Skeletal muscle satellite cell (primary cell): ENCODE data around the gene DNAJA3.
A peak's percentile ranks its signal among the peaks of the same experiment; 100 is the strongest.

Experiments used
- H3K27me3 ChIP-seq: 2 replicates; pipeline ENCODE4 v1.7.0; 2013; ENCODE audit warnings: low read length; ENCODE audit not compliant: control insufficient read depth, insufficient read depth
- H3K36me3 ChIP-seq: 2 replicates; pipeline ENCODE4 v1.7.0; 2013; ENCODE audit warnings: mild to moderate bottlenecking, control low read depth, low read length; ENCODE audit not compliant: insufficient read depth
- H3K4me1 ChIP-seq: 2 replicates; pipeline ENCODE4 v1.7.0; 2013; ENCODE audit warnings: low read length; ENCODE audit not compliant: control insufficient read depth, insufficient read depth
- H3K4me2 ChIP-seq: 2 replicates; pipeline ENCODE4 v1.7.0; 2013; ENCODE audit warnings: mild to moderate bottlenecking, low read length
- H3K4me3 ChIP-seq: 2 replicates; pipeline ENCODE4 v1.7.0; 2013; ENCODE audit warnings: low read length
- H3K9ac ChIP-seq: 2 replicates; pipeline ENCODE4 v1.7.0; 2013; ENCODE audit warnings: mild to moderate bottlenecking, low read depth, low read length, moderate library complexity
- H3K9me3 ChIP-seq: replicated peaks from 2 replicates; pipeline ENCODE4 v1.7.0; 2013; ENCODE audit warnings: mild to moderate bottlenecking, control low read depth, low read length

DNAJA3 gene

GRCh38 chr16:4455951-4456350 is 30.3 kb downstream of the DNAJA3 start:
- no peaks in the 10 kb centered on the region for H3K9me3 ChIP-seq
- no peak overlapping the region for H3K4me3 ChIP-seq
- no peak overlapping the region for H3K9ac ChIP-seq
- H3K4me1 ChIP-seq = peaks cover 11% of the 10 kb centered on the region
- no peak overlapping the region for H3K4me2 ChIP-seq
- peaks cover 55% of the 10 kb centered on the region for H3K36me3 ChIP-seq
- H3K27me3 ChIP-seq = no peaks in the 10 kb centered on the region

- Histone ChIP-seq H3K9me3 (no peaks in the 10 kb centered on the region), H3K36me3 (peaks cover 27% of the 10 kb centered on the region), H3K4me2 (no peak overlapping the region), H3K9ac (no peak overlapping the region), H3K4me3 (no peak overlapping the region), H3K27me3 (no peaks in the 10 kb centered on the region), H3K4me1 (peaks cover 21% of the 10 kb centered on the region)
Observed at GRCh38 chr16:4460936-4461249, 35.2 kb downstream of the DNAJA3 start.

GRCh38 chr16:4461250-4462085 is 35.8 kb downstream of the DNAJA3 start:
- no peak overlapping the region for H3K4me2 ChIP-seq
- H3K9ac ChIP-seq = no peak overlapping the region
- no peak overlapping the region for H3K4me3 ChIP-seq
- H3K9me3 ChIP-seq = no peaks in the 10 kb centered on the region
- H3K4me1 ChIP-seq = peaks cover 21% of the 10 kb centered on the region
- peaks cover 26% of the 10 kb centered on the region for H3K36me3 ChIP-seq
- H3K27me3 ChIP-seq = no peaks in the 10 kb centered on the region

GRCh38 chr16:4463522-4464163 is 38.0 kb downstream of the DNAJA3 start:
- H3K36me3 ChIP-seq = peaks cover 21% of the 10 kb centered on the region

GRCh38 chr16:4465977-4466779 is 40.5 kb downstream of the DNAJA3 start:
- Histone ChIP-seq H3K4me2 (no peak overlapping the region), H3K4me1 (peaks cover 10% of the 10 kb centered on the region), H3K9me3 (no peaks in the 10 kb centered on the region), H3K36me3 (peaks cover 22% of the 10 kb centered on the region), H3K9ac (no peak overlapping the region), H3K4me3 (no peak overlapping the region), H3K27me3 (no peaks in the 10 kb centered on the region)

More at GRCh38 chr16:4463522-4464163, 38.0 kb downstream of the DNAJA3 start:
- H3K4me2 ChIP-seq = no peak overlapping the region
- peaks cover 21% of the 10 kb centered on the region for H3K4me1 ChIP-seq
- no peaks in the 10 kb centered on the region for H3K27me3 ChIP-seq
- peak overlapping the region; percentile 18 for H3K9ac ChIP-seq
- no peaks in the 10 kb centered on the region for H3K9me3 ChIP-seq
- no peak overlapping the region for H3K4me3 ChIP-seq

- Histone ChIP-seq H3K4me3 (no peak overlapping the region), H3K27me3 (no peaks in the 10 kb centered on the region), H3K36me3 (peaks cover 21% of the 10 kb centered on the region), H3K4me2 (no peak overlapping the region), H3K9ac (no peak overlapping the region), H3K9me3 (no peaks in the 10 kb centered on the region), H3K4me1 (peaks cover 10% of the 10 kb centered on the region)
Observed at GRCh38 chr16:4467916-4468315, 42.2 kb downstream of the DNAJA3 start.

GRCh38 chr16:4468972-4469371 is 43.3 kb downstream of the DNAJA3 start:
- no peak overlapping the region for H3K4me3 ChIP-seq
- no peaks in the 10 kb centered on the region for H3K27me3 ChIP-seq
- H3K9me3 ChIP-seq = no peaks in the 10 kb centered on the region
- no peak overlapping the region for H3K4me2 ChIP-seq
- peaks cover 18% of the 10 kb centered on the region for H3K36me3 ChIP-seq
- no peak overlapping the region for H3K9ac ChIP-seq
- peaks cover 7% of the 10 kb centered on the region for H3K4me1 ChIP-seq

GRCh38 chr16:4471869-4472268 is 46.2 kb downstream of the DNAJA3 start:
- no peaks in the 10 kb centered on the region for H3K27me3 ChIP-seq
- H3K4me1 ChIP-seq = peaks cover 14% of the 10 kb centered on the region
- peaks cover 7% of the 10 kb centered on the region for H3K36me3 ChIP-seq
- no peak overlapping the region for H3K4me3 ChIP-seq
- no peak overlapping the region for H3K4me2 ChIP-seq
- H3K9ac ChIP-seq = no peak overlapping the region
- H3K9me3 ChIP-seq = no peaks in the 10 kb centered on the region

- Histone ChIP-seq H3K4me1 (peaks cover 17% of the 10 kb centered on the region), H3K4me3 (no peak overlapping the region), H3K27me3 (no peaks in the 10 kb centered on the region), H3K9ac (no peak overlapping the region), H3K9me3 (no peaks in the 10 kb centered on the region), H3K36me3 (peaks cover 6% of the 10 kb centered on the region), H3K4me2 (no peak overlapping the region)
Observed at GRCh38 chr16:4472880-4473279, 47.2 kb downstream of the DNAJA3 start.

GRCh38 chr16:4474192-4474961 is 48.7 kb downstream of the DNAJA3 start, which contains the start of gene NMRAL1:
TSS of gene NMRAL1 (minus strand) at chr16:4474625. CDS start at chr16:4474132, 493 bp downstream.
- peaks cover 21% of the 10 kb centered on the region for H3K4me1 ChIP-seq
- H3K4me3 ChIP-seq = peak within 1 kb of the TSS; percentile 77
- peak within 1 kb of the TSS; percentile 62 for H3K9ac ChIP-seq

More at GRCh38 chr16:4474192-4474961, 48.7 kb downstream of the DNAJA3 start, which contains the start of gene NMRAL1:
- peaks cover under 1% of the 10 kb centered on the region for H3K36me3 ChIP-seq
- H3K27me3 ChIP-seq = no peaks in the 10 kb centered on the region
- peak within 1 kb of the TSS; percentile 84 for H3K4me2 ChIP-seq
- no peaks in the 10 kb centered on the region for H3K9me3 ChIP-seq
